HG02973 (cell line): ENCODE measurements around the gene VPS41.
"Not testable (repeated sequence)": the region's sequence is repeated elsewhere in the genome, so short reads cannot be mapped to it uniquely, and the experiment has no call there.

Experiments used
- ATAC-seq: cut with Tn5 transposase; IDR thresholded peaks from one replicate; pipeline ENCODE4 v1.9.1; 2021; ENCODE audit warnings: moderate library complexity; ENCODE audit not compliant: unreplicated experiment

The VPS41 gene

DNA sequence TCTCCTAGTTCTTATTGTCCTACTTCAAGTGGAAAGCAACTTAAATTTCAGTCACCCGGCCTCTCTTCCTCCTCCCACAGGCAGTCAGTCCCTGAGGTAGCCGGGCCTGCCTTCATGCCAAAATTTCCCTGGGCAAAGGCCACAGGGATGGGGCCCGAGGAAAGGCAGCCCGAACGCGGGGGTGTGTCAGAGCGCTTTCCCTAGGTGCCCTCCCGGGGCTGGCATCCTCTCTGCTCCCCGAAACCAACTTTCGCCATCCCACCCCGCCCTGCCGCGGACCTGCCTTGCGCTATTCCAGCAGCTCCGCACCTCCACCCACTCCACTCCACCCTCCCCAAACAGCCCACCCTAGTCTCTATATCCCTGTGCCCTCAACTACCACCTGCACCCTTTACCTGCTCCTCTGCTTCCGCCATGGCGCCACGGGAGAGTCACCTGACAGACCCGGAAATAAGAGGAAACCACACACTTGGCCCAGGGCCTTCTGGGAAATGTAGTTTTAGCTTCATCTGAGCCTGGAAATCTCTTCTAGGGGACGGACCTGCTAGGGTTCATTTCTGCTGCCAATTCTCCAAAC lies at the start of gene VPS41:
Gene VPS41 (minus strand): TSS at position 433 of the 577 bp plus-strand sequence. CDS start 17 bp downstream, at position 416.
- peak; percentile 96 for ATAC-seq

- no peak for ATAC-seq
Measured at GRCh38 chr7:38955892-38956291, 46.9 kb upstream of the VPS41 start.

DNA sequence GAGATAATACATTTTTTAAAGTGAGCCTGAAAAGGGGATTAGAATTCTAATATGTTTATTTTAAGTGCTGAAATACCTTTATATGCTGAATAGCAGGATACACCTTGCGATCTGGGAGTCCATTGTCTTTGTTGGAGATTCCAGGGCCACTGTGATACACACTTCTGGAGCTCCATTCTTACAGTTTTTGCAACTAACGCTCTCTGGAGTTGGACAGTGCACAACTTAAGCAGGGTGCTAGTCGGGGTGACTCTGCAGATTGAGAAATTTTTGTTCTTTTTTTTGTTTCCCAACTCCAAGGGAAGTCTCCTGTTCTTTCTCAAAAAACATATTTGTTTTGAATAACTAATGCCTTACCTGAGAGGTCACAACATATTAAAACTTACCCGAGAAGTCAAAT lies 45.0 kb upstream of the VPS41 start:
- no peak for ATAC-seq

DNA sequence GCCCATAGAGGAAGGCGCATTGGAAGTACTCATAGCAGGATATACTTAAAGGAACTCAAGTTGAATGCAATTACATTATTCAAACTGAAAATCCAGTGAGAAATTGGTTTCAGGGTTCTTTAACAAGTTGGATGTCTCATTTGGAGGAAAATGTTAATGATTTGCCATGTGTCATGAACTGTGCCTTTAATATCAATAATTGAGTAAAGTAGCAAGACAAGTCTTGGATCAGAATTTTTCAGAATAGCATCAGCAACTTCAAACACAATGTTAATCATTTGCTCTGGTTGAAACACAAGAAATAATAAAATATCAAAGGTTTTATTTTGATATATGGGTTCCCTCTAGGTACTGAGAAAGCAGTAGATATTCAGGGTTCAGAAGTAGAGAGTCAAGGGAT lies 44.2 kb upstream of the VPS41 start:
- ATAC-seq, result no peak

- no peak for ATAC-seq
Measured at GRCh38 chr7:38951213-38951612, 42.2 kb upstream of the VPS41 start.

DNA sequence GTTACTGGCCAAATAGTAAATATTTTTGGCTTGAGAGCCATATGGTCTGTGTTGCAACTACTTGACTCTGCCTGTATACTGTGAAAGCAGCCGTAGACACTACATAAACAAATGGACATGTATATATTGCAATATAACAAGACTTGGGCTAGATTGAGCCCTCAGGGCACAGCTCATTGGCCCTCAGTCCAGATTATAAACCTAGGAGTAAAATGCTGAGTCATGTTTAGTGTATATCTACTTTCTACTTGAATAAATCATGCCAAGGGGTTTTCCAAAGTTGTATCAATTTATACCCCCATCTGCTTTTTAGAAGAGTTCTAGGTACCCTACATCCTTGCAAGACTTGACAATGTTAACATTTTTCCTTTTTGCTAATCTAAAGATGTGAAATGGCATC lies 41.3 kb upstream of the VPS41 start:
- ATAC-seq, result no peak

DNA sequence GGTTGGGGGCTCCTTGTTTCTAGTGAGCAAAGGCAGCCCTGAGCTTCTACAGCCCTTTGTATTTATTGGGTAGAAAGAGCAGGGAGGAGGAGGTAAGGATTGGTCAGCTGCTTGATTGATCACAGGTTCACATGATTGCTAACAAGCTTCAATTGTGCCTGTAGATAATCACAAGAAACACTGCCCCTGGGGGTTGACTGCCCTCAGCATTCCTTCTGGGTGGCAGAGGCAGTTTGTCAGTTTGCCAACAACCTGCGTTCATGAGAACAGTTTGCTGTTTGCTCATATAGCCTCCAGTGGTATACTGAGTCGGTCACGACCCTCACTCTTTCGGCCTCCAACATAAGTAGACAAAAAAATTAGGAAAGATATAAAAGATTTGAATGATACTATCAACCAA lies 38.5 kb upstream of the VPS41 start:
- not testable (repeated sequence) for ATAC-seq

- ATAC-seq, result no peak
Measured at GRCh38 chr7:38942431-38943051, 33.5 kb upstream of the VPS41 start.

DNA sequence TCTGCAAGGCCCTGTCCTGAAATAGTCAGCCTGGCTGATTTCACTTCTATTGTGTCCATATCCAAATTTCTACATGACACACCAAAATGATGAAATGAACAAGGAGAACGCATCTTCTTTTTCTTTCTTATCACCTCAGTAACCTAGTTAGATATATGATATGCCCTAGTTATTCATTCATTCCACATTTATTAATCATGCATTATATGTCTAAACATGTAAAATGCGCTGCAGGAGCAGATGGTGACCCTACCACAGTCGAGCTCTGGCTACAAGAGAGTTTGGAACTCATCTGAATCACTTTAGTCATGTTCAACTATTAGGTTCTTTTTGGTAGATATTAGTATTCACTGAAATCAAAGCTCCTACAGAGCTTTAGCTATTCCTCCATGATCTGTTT lies 31.8 kb upstream of the VPS41 start:
- no peak for ATAC-seq

GRCh38 chr7:38938589-38938988 lies 29.6 kb upstream of the VPS41 start:
- no peak for ATAC-seq

DNA sequence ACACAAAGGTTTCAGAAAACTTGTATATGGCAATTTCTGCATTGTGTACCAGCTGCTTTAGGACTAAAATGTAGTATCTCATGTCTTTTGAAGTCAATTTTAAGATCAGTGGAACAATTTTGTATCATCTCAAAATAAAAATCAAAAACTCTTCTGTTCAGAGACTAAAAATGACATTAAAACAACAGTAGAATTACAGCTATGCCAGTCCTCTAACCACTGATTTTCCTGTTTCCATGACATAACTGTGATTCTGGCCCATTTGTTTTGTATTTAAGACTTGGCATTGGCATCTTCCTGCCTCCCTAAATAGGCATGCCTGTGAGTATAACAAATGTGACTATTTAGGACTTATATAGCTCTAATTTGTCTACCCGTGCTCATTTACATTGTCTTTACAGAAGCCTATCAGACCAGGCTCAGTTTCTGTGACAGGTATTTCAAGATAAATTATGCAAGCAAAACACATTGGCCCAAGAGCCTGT lies 29.1 kb upstream of the VPS41 start:
- ATAC-seq, result no peak

- no peak for ATAC-seq
Measured at GRCh38 chr7:38936641-38937040, 27.6 kb upstream of the VPS41 start.

DNA sequence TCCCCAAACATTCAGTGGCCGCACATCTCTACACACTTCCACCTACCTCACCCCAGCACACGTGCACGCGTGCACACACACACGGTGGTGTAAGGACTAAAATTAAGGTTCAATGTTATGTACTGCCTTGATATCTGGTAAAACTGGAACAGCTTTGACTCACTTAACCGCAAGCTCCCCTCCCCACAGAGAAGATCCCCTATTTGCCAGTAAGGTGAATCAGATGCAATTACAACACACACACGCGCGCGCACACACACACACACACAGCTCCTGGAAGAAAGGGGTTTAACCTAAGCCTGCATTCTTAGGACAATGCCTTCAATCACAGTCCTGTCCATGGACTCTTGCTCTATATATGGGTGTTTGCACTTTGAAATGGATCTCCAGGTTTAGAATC lies 25.5 kb upstream of the VPS41 start:
- ATAC-seq, result no peak

GRCh38 chr7:38934051-38934450 lies 25.1 kb upstream of the VPS41 start:
- no peak for ATAC-seq

GRCh38 chr7:38932509-38933168 lies 23.6 kb upstream of the VPS41 start:
- ATAC-seq, result peak; percentile 88

DNA sequence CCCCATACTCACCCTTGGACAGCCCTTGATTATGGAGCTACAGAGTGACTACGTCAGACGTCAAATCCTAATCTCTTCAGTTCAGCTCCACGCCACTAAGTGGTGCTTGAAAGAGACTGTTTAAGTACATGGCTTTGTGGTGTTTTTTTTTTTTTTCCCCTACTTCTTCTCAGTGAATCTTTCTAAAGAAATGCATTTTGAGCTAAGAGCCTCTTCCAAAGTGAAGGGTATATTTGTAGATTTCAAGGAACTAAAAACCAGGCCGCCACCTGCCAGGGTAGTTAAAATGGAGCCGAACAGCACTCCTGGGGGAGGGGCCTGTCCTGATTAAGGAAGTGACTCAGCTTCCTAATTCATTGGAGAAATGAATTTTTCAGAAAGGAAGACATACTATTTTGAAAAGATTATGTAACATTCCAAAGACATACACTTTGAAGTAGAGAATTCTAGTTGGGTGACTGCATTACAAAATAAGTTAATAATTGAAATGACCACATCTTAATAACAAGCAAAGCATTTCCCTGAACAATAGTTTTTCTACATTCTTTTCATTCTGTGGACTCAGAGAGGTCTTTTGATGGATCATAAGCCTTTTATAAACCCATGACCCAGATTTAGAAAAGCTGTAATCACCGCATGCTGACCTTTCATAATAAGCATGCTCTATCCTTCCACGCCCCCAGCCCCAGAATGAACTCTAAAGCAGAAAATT lies 20.6 kb upstream of the VPS41 start:
- no peak for ATAC-seq

DNA sequence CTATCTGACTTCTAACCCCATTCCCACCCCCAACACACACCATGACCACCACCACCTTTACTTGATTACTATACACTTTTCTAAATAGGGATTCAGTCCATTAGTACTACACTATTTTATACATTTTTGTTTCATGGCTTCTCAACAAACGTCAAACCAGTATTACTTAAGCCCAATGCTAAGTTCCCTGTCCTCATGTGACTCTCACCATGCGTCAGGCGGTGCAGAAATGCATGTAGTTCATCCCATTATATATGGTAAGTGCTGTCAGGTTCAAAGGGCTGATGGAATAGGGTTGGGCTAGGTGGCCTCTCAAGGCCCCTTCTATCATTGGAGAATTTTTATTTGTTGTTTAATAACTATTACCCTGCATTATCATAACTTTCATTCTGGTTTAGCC lies 19.5 kb upstream of the VPS41 start:
- ATAC-seq, result no peak

DNA sequence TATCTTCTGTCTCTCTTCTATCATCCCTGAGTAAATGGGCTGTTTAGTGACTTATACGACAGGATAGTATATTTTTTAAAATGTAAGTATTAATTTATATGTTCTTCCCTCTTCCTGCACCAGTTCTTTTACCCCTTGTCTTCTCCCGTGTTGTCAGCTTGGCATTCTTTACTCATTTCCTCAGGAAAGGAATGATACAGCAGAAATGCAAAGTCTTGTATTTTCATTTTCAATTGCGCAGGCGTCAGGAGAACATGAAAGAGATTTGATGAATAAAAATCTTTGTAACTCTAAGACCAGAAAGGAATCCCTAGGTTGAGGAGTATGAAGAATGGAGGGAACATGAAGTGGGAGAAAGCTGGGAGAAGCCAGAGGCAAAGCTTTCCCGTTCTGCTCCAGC lies 18.8 kb upstream of the VPS41 start:
- no peak for ATAC-seq

GRCh38 chr7:38920731-38921130 lies 11.7 kb upstream of the VPS41 start:
- no peak for ATAC-seq

GRCh38 chr7:38916396-38916795 lies 7.4 kb upstream of the VPS41 start:
- no peak for ATAC-seq

- ATAC-seq, result no peak
Measured at GRCh38 chr7:38909870-38910269, 879 bp upstream of the VPS41 start.

DNA sequence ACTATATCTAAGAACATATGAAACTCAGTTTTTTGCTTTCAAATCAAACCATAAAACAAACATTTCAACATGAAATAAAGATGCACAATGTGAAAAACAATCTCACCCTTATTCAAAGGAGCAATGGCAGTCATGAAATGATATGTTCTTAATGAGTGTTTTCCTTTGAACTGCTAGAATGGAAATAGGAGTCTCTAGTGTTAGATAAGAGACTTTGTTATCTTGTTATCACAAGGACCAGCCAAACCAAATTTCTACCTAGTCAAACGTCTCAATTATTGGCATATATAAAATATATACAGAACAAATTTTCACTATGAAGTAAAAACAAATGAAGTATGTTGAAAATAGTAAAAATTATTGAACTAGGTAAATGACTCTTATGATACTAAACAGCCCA lies 1.2 kb downstream of the VPS41 start:
- ATAC-seq, result no peak
